Upper lobe of left lung (tissue), 4 donors: ENCODE results near the gene GRHPR.

ENCODE experiments used
- EP300 ChIP-seq, 4 donors: sonication (generic); formaldehyde crosslinking; IDR thresholded peaks; one replicate each; pipeline ENCODE4 v1.5.1; 2017; ENCODE audit warnings: antibody characterized with exemption in 4 of 4, control low read depth in 2 of 4
- POLR2AphosphoS5 ChIP-seq, 2 donors: sonication (generic); formaldehyde crosslinking; IDR thresholded peaks; one replicate each; pipeline ENCODE4 v1.5.1; 2017; ENCODE audit warnings: antibody characterized with exemption in 2 of 2
- TF ChIP-seq, protein P1 (sequence below), 6 experiments: fragments of 450-650 bp in 4 of 6; fragments of 200-600 bp in 2 of 6; sonication (generic) in 2 of 6; IDR thresholded peaks; one replicate each; pipeline ENCODE4 v1.5.1; 2016 to 2019; ENCODE audit warnings: antibody characterized with exemption in 6 of 6

DNA sequence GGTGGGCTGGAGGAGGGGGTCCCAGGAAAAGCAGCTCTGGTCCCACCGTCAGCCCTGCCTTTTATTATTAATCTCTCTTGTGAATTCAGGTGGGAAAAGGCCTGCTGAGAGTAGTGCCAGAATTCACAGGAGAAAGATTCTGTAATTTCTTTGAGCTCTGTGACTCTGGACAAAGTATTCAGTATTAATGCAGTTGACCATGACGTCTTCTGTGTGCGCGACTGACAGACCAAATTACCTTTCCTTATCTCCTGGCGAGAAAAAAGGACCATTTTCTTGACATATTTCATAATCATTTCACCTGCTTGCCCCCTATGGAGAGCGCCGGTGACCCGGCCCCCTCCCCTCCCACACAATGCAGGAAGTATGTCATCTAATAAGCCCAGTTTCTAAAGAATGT lies 26.8 kb upstream of the GRHPR start:
- TF ChIP-seq, protein P1, sequence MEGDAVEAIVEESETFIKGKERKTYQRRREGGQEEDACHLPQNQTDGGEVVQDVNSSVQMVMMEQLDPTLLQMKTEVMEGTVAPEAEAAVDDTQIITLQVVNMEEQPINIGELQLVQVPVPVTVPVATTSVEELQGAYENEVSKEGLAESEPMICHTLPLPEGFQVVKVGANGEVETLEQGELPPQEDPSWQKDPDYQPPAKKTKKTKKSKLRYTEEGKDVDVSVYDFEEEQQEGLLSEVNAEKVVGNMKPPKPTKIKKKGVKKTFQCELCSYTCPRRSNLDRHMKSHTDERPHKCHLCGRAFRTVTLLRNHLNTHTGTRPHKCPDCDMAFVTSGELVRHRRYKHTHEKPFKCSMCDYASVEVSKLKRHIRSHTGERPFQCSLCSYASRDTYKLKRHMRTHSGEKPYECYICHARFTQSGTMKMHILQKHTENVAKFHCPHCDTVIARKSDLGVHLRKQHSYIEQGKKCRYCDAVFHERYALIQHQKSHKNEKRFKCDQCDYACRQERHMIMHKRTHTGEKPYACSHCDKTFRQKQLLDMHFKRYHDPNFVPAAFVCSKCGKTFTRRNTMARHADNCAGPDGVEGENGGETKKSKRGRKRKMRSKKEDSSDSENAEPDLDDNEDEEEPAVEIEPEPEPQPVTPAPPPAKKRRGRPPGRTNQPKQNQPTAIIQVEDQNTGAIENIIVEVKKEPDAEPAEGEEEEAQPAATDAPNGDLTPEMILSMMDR (IDR thresholded peaks at IDR 0.05) = no peak
- no peak for TF ChIP-seq EP300 (IDR thresholded peaks at IDR 0.05)
- TF ChIP-seq POLR2AphosphoS5 (IDR thresholded peaks at IDR 0.05) = no peak
